GM12878 (cell line): ENCODE measurements around the gene ITLN1. TPM values are rescaled to one million over a fixed set of nuclear protein-coding genes. Genes with fewer than 3 reads are reported as not detected.

ENCODE experiments used
- BCL11A ChIP-seq: IDR thresholded peaks from 2 replicates; pipeline ENCODE4 v1.6.1; 2011; ENCODE audit warnings: low read depth, low read length
- BRCA1 ChIP-seq: IDR thresholded peaks from 2 replicates; pipeline ENCODE4 v1.6.1; 2011; ENCODE audit warnings: low read depth, low read length, improper control_type of control experiment
- CBX5 ChIP-seq: sonication (generic); IDR thresholded peaks from 2 replicates; pipeline ENCODE4 v1.6.1; 2016; ENCODE audit warnings: low read depth, moderate library complexity, mild to moderate bottlenecking, inconsistent platforms
- CHD1 ChIP-seq: IDR thresholded peaks from 2 replicates; pipeline ENCODE4 v1.6.1; 2012; ENCODE audit warnings: low read depth, low read length, improper control_type of control experiment
- E2F4 ChIP-seq: IDR thresholded peaks from 2 replicates; pipeline ENCODE4 v1.6.1; 2012; ENCODE audit warnings: low read depth, low read length, improper control_type of control experiment
- IRF3 ChIP-seq: fragments of 450-650 bp; IDR thresholded peaks from 2 replicates; pipeline ENCODE4 v1.6.1; 2014; ENCODE audit warnings: mild to moderate bottlenecking
- LARP7 ChIP-seq: fragments of 450-650 bp; IDR thresholded peaks from 2 replicates; pipeline ENCODE4 v1.6.1; 2017; ENCODE audit warnings: mild to moderate bottlenecking
- NFYA ChIP-seq: IDR thresholded peaks from 2 replicates; pipeline ENCODE4 v1.6.1; 2011; ENCODE audit warnings: low read depth, mild to moderate bottlenecking, low read length, improper control_type of control experiment, borderline replicate concordance
- NRF1 ChIP-seq: conservative IDR thresholded peaks from 2 replicates; pipeline ENCODE4 v1.6.1; 2011; ENCODE audit warnings: mild to moderate bottlenecking, low read depth, low read length, improper control_type of control experiment
- RELB ChIP-seq: fragments of 450-650 bp; IDR thresholded peaks from 2 replicates; pipeline ENCODE4 v1.6.1; 2017; ENCODE audit warnings: low read depth, mild to moderate bottlenecking, moderate library complexity
- STAT1 ChIP-seq: fragments of 450-650 bp; conservative IDR thresholded peaks from 2 replicates; pipeline ENCODE4 v1.6.1; 2014; ENCODE audit warnings: antibody characterized with exemption, mild to moderate bottlenecking
- SUZ12 ChIP-seq: fragments of 200-600 bp; sonication (generic); IDR thresholded peaks from one replicate; pipeline ENCODE4 v1.6.1; 2018; ENCODE audit warnings: antibody characterized with exemption, mild to moderate bottlenecking; ENCODE audit not compliant: unreplicated experiment
- ZBTB33 ChIP-seq: fragments of 450-650 bp; IDR thresholded peaks from 2 replicates; pipeline ENCODE4 v1.6.1; 2017; ENCODE audit warnings: mild to moderate bottlenecking
- polyA plus RNA-seq, 11 experiments: library from polyadenylated mRNA; depleted of rRNA in 4 of 11; unstranded in 6 of 11; stranded (reverse) in 5 of 11; fragments of >200 nt; fragmentation: Nextera tagmentation in 4 of 11; fragmentation: Illumina TruSeq in 1 of 11; extraction: Ambion mirVana in 4 of 11; extraction: Trizol in 1 of 11; gene quantifications; 1 replicate in 1 of 11; 2 replicates in 10 of 11; pipeline versions ENCODE4 v1.2.1 to v1.2.3, GENCODE V29; 2011 to 2016; ENCODE audit warnings: inconsistent platforms in 2 of 11, missing spikeins in 2 of 11, low read depth in 1 of 11
- total RNA-seq, 4 experiments: library from RNA; depleted of rRNA in 3 of 4; stranded (reverse); fragments of >200 nt in 3 of 4; fragmentation: Illumina TruSeq in 1 of 4; extraction: Trizol in 1 of 4; gene quantifications; 2 replicates each; pipeline versions ENCODE4 v1.2.1 to v1.2.3, GENCODE V29; 2013 to 2021
- TF ChIP-seq, protein P1 (sequence below): IDR thresholded peaks from 2 replicates; pipeline ENCODE4 v1.6.1; 2012; ENCODE audit warnings: improper control_type of control experiment, low read depth, low read length; ENCODE audit not compliant: insufficient replicate concordance
- TF ChIP-seq, protein P2 (sequence below): fragments of 450-650 bp; conservative IDR thresholded peaks from 2 replicates; pipeline ENCODE4 v1.6.1; 2017; ENCODE audit warnings: mild to moderate bottlenecking, moderate library complexity

ITLN1 gene
- total and polyA plus RNA-seq, 10 of the 15 experiments (the other 5 are each of a cell fraction or from before 2014, with no cell fraction given) = not detected

- TF ChIP-seq, protein P1, sequence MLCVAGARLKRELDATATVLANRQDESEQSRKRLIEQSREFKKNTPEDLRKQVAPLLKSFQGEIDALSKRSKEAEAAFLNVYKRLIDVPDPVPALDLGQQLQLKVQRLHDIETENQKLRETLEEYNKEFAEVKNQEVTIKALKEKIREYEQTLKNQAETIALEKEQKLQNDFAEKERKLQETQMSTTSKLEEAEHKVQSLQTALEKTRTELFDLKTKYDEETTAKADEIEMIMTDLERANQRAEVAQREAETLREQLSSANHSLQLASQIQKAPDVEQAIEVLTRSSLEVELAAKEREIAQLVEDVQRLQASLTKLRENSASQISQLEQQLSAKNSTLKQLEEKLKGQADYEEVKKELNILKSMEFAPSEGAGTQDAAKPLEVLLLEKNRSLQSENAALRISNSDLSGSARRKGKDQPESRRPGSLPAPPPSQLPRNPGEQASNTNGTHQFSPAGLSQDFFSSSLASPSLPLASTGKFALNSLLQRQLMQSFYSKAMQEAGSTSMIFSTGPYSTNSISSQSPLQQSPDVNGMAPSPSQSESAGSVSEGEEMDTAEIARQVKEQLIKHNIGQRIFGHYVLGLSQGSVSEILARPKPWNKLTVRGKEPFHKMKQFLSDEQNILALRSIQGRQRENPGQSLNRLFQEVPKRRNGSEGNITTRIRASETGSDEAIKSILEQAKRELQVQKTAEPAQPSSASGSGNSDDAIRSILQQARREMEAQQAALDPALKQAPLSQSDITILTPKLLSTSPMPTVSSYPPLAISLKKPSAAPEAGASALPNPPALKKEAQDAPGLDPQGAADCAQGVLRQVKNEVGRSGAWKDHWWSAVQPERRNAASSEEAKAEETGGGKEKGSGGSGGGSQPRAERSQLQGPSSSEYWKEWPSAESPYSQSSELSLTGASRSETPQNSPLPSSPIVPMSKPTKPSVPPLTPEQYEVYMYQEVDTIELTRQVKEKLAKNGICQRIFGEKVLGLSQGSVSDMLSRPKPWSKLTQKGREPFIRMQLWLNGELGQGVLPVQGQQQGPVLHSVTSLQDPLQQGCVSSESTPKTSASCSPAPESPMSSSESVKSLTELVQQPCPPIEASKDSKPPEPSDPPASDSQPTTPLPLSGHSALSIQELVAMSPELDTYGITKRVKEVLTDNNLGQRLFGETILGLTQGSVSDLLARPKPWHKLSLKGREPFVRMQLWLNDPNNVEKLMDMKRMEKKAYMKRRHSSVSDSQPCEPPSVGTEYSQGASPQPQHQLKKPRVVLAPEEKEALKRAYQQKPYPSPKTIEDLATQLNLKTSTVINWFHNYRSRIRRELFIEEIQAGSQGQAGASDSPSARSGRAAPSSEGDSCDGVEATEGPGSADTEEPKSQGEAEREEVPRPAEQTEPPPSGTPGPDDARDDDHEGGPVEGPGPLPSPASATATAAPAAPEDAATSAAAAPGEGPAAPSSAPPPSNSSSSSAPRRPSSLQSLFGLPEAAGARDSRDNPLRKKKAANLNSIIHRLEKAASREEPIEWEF = no peak
- TF ChIP-seq BRCA1 (no peak), STAT1 (no peak), IRF3 (no peak), E2F4 (no peak), BCL11A (peak; percentile 50; the same call in 1 of the 2 replicates), CBX5 (no peak), NRF1 (no peak), LARP7 (peak; percentile 56; the same call in 1 of the 2 replicates), SUZ12 (no peak), RELB (peak; percentile 64), CHD1 (no peak; the same call in 1 of the 2 replicates), ZBTB33 (no peak), NFYA (no peak)
- TF ChIP-seq, protein P2, sequence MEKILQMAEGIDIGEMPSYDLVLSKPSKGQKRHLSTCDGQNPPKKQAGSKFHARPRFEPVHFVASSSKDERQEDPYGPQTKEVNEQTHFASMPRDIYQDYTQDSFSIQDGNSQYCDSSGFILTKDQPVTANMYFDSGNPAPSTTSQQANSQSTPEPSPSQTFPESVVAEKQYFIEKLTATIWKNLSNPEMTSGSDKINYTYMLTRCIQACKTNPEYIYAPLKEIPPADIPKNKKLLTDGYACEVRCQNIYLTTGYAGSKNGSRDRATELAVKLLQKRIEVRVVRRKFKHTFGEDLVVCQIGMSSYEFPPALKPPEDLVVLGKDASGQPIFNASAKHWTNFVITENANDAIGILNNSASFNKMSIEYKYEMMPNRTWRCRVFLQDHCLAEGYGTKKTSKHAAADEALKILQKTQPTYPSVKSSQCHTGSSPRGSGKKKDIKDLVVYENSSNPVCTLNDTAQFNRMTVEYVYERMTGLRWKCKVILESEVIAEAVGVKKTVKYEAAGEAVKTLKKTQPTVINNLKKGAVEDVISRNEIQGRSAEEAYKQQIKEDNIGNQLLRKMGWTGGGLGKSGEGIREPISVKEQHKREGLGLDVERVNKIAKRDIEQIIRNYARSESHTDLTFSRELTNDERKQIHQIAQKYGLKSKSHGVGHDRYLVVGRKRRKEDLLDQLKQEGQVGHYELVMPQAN = no peak
Observed at GRCh38 chr1:160862203-160863060, 22.5 kb downstream of the ITLN1 start, which contains the start of gene CD244 (continued).
